ENCODE measurements around the gene PACSIN3.

PACSIN3 gene

GRCh38 chr11:47164321-47164720 lies 21.9 kb downstream of the PACSIN3 start:
- TF ChIP-seq, protein P1, sequence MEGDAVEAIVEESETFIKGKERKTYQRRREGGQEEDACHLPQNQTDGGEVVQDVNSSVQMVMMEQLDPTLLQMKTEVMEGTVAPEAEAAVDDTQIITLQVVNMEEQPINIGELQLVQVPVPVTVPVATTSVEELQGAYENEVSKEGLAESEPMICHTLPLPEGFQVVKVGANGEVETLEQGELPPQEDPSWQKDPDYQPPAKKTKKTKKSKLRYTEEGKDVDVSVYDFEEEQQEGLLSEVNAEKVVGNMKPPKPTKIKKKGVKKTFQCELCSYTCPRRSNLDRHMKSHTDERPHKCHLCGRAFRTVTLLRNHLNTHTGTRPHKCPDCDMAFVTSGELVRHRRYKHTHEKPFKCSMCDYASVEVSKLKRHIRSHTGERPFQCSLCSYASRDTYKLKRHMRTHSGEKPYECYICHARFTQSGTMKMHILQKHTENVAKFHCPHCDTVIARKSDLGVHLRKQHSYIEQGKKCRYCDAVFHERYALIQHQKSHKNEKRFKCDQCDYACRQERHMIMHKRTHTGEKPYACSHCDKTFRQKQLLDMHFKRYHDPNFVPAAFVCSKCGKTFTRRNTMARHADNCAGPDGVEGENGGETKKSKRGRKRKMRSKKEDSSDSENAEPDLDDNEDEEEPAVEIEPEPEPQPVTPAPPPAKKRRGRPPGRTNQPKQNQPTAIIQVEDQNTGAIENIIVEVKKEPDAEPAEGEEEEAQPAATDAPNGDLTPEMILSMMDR (IDR thresholded peaks at IDR 0.05; ENCODE audit: insufficient read depth, missing control alignments), result no peak
- no peak for DNase-seq (ENCODE audit: insufficient read length, low spot score)
- no peak for FAIRE-seq

DNA sequence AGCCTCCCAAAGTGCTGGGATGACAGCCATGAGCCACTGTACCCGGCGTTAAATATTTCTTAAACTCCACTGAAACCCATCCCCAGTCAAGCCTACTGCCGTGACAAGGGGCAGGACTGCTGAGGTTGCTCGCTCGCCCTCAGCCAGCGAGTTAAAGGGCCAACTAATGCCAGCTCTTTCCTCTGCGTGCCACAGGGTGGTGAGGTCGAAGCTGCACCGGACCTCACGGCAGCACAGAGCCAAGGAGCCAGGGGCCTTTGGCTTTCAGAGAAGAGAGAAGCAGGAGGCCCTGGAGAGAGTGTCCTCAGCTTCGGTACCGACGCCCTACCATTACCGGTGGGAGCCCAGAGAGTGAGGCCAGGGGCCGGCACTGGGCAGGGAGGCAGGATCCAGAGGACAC lies 22.3 kb downstream of the PACSIN3 start:
- FAIRE-seq (no peak), DNase-seq (ENCODE audit: insufficient read length, low spot score) (no peak)
- TF ChIP-seq, protein P1 (IDR thresholded peaks at IDR 0.05; ENCODE audit: insufficient read depth, missing control alignments), result no peak

- no peak for DNase-seq (ENCODE audit: insufficient read length, low spot score)
- TF ChIP-seq, protein P1 (IDR thresholded peaks at IDR 0.05; ENCODE audit: insufficient read depth, missing control alignments), result no peak
- no peak for FAIRE-seq
Observed at GRCh38 chr11:47163193-47163592, 23.0 kb downstream of the PACSIN3 start.

- DNase-seq (ENCODE audit: insufficient read length, low spot score) (no peak), FAIRE-seq (no peak)
- TF ChIP-seq, protein P1 (IDR thresholded peaks at IDR 0.05; ENCODE audit: insufficient read depth, missing control alignments), result no peak
Observed at GRCh38 chr11:47162426-47162825, 23.8 kb downstream of the PACSIN3 start.

GRCh38 chr11:47161890-47162289 lies 24.3 kb downstream of the PACSIN3 start:
- FAIRE-seq (no peak), DNase-seq (ENCODE audit: insufficient read length, low spot score) (no peak)
- TF ChIP-seq, protein P1 (IDR thresholded peaks at IDR 0.05; ENCODE audit: insufficient read depth, missing control alignments), result no peak

- FAIRE-seq (no peak), DNase-seq (ENCODE audit: insufficient read length, low spot score) (peak; percentile 84)
- TF ChIP-seq, protein P1 (IDR thresholded peaks at IDR 0.05; ENCODE audit: insufficient read depth, missing control alignments), result peak; percentile 62
Observed at GRCh38 chr11:47161134-47161854, 24.9 kb downstream of the PACSIN3 start.

GRCh38 chr11:47160753-47161133 lies 25.5 kb downstream of the PACSIN3 start:
- DNase-seq (ENCODE audit: insufficient read length, low spot score) (no peak), FAIRE-seq (no peak)
- TF ChIP-seq, protein P1 (IDR thresholded peaks at IDR 0.05; ENCODE audit: insufficient read depth, missing control alignments), result no peak

Data from D721Med (cell line).